Neural progenitor cell (in vitro differentiated cells): ENCODE results near the gene RPTOR. TPM values are rescaled to one million over a fixed set of nuclear protein-coding genes. Genes with fewer than 3 reads are reported as not detected.
A peak's percentile ranks its signal among the peaks of the same experiment; 100 is the strongest.

ENCODE experiments used
- DNase-seq: peaks from one replicate; pipeline ENCODE4 v3.0.0-alpha.2; 2016; ENCODE audit warnings: low spot score
- H2AFZ ChIP-seq: fragments of 200-600 bp; sonication (generic); replicated peaks from 2 replicates; pipeline ENCODE4 v1.6.1; 2016; ENCODE audit warnings: antibody characterized with exemption
- H3F3A ChIP-seq: fragments of 200-600 bp; sonication (generic); 2 replicates; pipeline ENCODE4 v1.6.1; 2016; ENCODE audit warnings: antibody characterized with exemption, low read depth
- H3K27ac ChIP-seq: fragments of 200-600 bp; sonication (generic); 2 replicates; pipeline ENCODE4 v1.5.1; 2016; ENCODE audit warnings: mild to moderate bottlenecking
- H3K27me3 ChIP-seq: fragments of 200-600 bp; sonication (generic); 2 replicates; pipeline ENCODE4 v1.6.1; 2016; ENCODE audit warnings: mild to moderate bottlenecking, moderate library complexity
- H3K36me3 ChIP-seq: fragments of 200-600 bp; sonication (generic); 2 replicates; pipeline ENCODE4 v1.5.1; 2016
- H3K4me1 ChIP-seq: fragments of 200-600 bp; sonication (generic); 2 replicates; pipeline ENCODE4 v1.6.1; 2016; ENCODE audit warnings: mixed run types
- H3K4me2 ChIP-seq: fragments of 200-600 bp; sonication (generic); 2 replicates; pipeline ENCODE4 v1.6.1; 2016
- H3K4me3 ChIP-seq: fragments of 200-600 bp; sonication (generic); 2 replicates; pipeline ENCODE4 v1.5.1; 2016
- H3K79me2 ChIP-seq: fragments of 200-600 bp; sonication (generic); 2 replicates; pipeline ENCODE4 v1.6.1; 2016; ENCODE audit warnings: low read depth
- H3K9ac ChIP-seq: fragments of 200-600 bp; sonication (generic); 2 replicates; pipeline ENCODE4 v1.6.1; 2016
- H3K9me3 ChIP-seq: fragments of 200-600 bp; sonication (generic); 2 replicates; pipeline ENCODE4 v1.5.1; 2016; ENCODE audit warnings: low read depth
- H4K20me1 ChIP-seq: fragments of 200-600 bp; sonication (generic); 2 replicates; pipeline ENCODE4 v1.6.1; 2016; ENCODE audit warnings: low read depth
- H3K27ac Mint-ChIP-seq: 3 replicates; pipeline ENCODE4 v1.8.0; 2021; ENCODE audit warnings: mixed read lengths
- H3K27me3 Mint-ChIP-seq: 2 replicates; pipeline ENCODE4 v1.8.0; 2022; ENCODE audit warnings: low read depth, mild to moderate bottlenecking, inconsistent platforms, moderate library complexity, mixed read lengths; ENCODE audit not compliant: insufficient read depth
- H3K36me3 Mint-ChIP-seq: 3 replicates; pipeline ENCODE4 v1.8.0; 2021; ENCODE audit warnings: mixed read lengths
- H3K4me1 Mint-ChIP-seq: 3 replicates; pipeline ENCODE4 v1.8.0; 2021; ENCODE audit warnings: mixed read lengths
- H3K4me3 Mint-ChIP-seq: 3 replicates; pipeline ENCODE4 v1.8.0; 2021; ENCODE audit warnings: mild to moderate bottlenecking, moderate library complexity, mixed read lengths
- H3K9me3 Mint-ChIP-seq: 3 replicates; pipeline ENCODE4 v1.8.0; 2020; ENCODE audit warnings: mixed read lengths
- EZH2 ChIP-seq: fragments of 200-600 bp; sonication (generic); IDR thresholded peaks from 2 replicates; pipeline ENCODE4 v1.6.1; 2017; ENCODE audit warnings: antibody characterized with exemption, mild to moderate bottlenecking, moderate library complexity
- EZH2phosphoT487 ChIP-seq: fragments of 200-600 bp; sonication (generic); IDR thresholded peaks from 2 replicates; pipeline ENCODE4 v1.6.1; 2017; ENCODE audit warnings: antibody characterized with exemption
- total RNA-seq: library from RNA; depleted of rRNA; stranded (reverse); fragments of >200 nt; gene quantifications from 2 replicates; pipeline ENCODE4 v1.2.3, GENCODE V29; 2015; ENCODE audit warnings: low replicate concordance
- TF ChIP-seq, protein P1 (sequence below): fragments of 200-600 bp; sonication (generic); IDR thresholded peaks from 2 replicates; pipeline ENCODE4 v1.5.1; 2017; ENCODE audit warnings: antibody characterized with exemption, mild to moderate bottlenecking

The RPTOR gene
- total RNA-seq, 1 donor from 2014 or later: 7.4 TPM

DNA sequence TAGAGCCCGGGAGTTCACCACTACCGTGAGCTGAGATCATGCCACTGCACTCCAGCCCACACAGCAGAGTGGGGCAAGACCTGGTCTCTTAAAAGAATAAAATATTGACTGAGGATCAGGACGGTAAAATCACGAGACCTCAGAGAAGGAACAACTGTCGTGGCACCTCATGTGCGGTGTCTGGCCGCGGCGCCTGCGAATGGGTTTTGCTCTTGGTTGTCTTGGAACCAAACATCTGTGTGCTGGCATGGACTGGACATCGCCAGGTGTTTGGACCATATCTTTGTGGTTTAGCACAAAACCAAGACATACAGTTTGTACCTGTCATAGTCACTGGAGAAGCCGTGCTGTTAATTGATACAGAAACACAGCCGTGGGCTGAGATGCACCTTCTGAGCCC is 234.1 kb downstream of the RPTOR start:
- TF ChIP-seq EZH2 (no peak), EZH2phosphoT487 (no peak)
- TF ChIP-seq, protein P1, sequence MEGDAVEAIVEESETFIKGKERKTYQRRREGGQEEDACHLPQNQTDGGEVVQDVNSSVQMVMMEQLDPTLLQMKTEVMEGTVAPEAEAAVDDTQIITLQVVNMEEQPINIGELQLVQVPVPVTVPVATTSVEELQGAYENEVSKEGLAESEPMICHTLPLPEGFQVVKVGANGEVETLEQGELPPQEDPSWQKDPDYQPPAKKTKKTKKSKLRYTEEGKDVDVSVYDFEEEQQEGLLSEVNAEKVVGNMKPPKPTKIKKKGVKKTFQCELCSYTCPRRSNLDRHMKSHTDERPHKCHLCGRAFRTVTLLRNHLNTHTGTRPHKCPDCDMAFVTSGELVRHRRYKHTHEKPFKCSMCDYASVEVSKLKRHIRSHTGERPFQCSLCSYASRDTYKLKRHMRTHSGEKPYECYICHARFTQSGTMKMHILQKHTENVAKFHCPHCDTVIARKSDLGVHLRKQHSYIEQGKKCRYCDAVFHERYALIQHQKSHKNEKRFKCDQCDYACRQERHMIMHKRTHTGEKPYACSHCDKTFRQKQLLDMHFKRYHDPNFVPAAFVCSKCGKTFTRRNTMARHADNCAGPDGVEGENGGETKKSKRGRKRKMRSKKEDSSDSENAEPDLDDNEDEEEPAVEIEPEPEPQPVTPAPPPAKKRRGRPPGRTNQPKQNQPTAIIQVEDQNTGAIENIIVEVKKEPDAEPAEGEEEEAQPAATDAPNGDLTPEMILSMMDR: no peak
- Histone ChIP-seq H3K27me3 (no peaks in the 10 kb centered on the region), H3K4me3 (no peak overlapping the region), H2AFZ (no peak overlapping the region), H3K27ac (no peak overlapping the region), H3K79me2 (no peaks in the 10 kb centered on the region), H3K9ac (no peak overlapping the region), H3K4me1 (peaks cover 50% of the 10 kb centered on the region), H3K4me2 (no peak overlapping the region), H3F3A (peaks cover under 1% of the 10 kb centered on the region), H3K9me3 (no peaks in the 10 kb centered on the region), H4K20me1 (peaks cover 16% of the 10 kb centered on the region), H3K36me3 (no peaks in the 10 kb centered on the region)
- DNase-seq: no peak
- H3K4me3 Mint-ChIP-seq: no peak overlapping the region
- no peaks in the 10 kb centered on the region for H3K9me3 Mint-ChIP-seq
- peaks cover 14% of the 10 kb centered on the region for H3K36me3 Mint-ChIP-seq
- no peak overlapping the region for H3K27ac Mint-ChIP-seq
- H3K27me3 Mint-ChIP-seq: no peaks in the 10 kb centered on the region
- peaks cover 48% of the 10 kb centered on the region for H3K4me1 Mint-ChIP-seq

- Mint-ChIP-seq H3K9me3 (no peaks in the 10 kb centered on the region), H3K4me3 (no peak overlapping the region), H3K36me3 (peaks cover 14% of the 10 kb centered on the region), H3K27ac (no peak overlapping the region), H3K4me1 (peaks cover 47% of the 10 kb centered on the region), H3K27me3 (no peaks in the 10 kb centered on the region)
- Histone ChIP-seq H3K79me2 (no peaks in the 10 kb centered on the region), H3K27me3 (no peaks in the 10 kb centered on the region), H4K20me1 (peaks cover 15% of the 10 kb centered on the region), H3F3A (no peaks in the 10 kb centered on the region), H3K4me3 (no peak overlapping the region), H3K9me3 (no peaks in the 10 kb centered on the region), H3K4me1 (peaks cover 48% of the 10 kb centered on the region), H3K4me2 (no peak overlapping the region), H2AFZ (no peak overlapping the region), H3K27ac (no peak overlapping the region), H3K9ac (no peak overlapping the region), H3K36me3 (no peaks in the 10 kb centered on the region)
- TF ChIP-seq EZH2 (no peak), EZH2phosphoT487 (no peak)
- TF ChIP-seq, protein P1: no peak
- no peak for DNase-seq
Measured at GRCh38 chr17:80779336-80779735, 234.7 kb downstream of the RPTOR start.

DNA sequence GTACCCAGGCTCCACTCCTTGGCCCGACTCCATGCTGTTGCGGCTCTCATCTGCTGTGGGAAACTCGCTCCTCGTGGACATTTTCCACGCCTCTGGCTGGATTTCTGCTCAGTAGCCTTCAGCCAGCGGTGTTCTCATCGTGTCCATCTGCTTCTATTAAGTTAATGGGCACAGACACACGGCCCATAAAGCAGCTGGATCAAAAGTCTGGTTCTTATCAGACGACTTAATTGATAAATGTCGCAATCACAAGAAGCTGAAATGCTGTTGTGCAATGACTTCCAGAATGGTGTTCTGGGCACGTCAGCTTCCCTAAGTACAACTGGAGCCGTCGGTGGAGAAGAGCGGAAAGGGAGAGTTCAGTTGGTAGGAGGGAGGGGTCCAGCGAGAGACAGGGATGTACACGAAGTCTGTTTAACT is 235.3 kb downstream of the RPTOR start:
- peak overlapping the region; percentile 5 for H3K4me2 ChIP-seq
- no peak overlapping the region for H3K9ac ChIP-seq

More for the DNA sequence above, 235.3 kb downstream of the RPTOR start:
- H3K79me2 ChIP-seq: no peaks in the 10 kb centered on the region
- no peaks in the 10 kb centered on the region for H3K36me3 ChIP-seq
- Mint-ChIP-seq H3K4me3 (no peak overlapping the region), H3K4me1 (peaks cover 42% of the 10 kb centered on the region), H3K27ac (peak overlapping the region; percentile 44), H3K9me3 (no peaks in the 10 kb centered on the region), H3K27me3 (no peaks in the 10 kb centered on the region), H3K36me3 (peaks cover 14% of the 10 kb centered on the region)
- no peak overlapping the region for H3K27ac ChIP-seq
- H2AFZ ChIP-seq: no peak overlapping the region
- H4K20me1 ChIP-seq: peaks cover 13% of the 10 kb centered on the region
- no peaks in the 10 kb centered on the region for H3K27me3 ChIP-seq
- H3F3A ChIP-seq: no peaks in the 10 kb centered on the region
- H3K4me1 ChIP-seq: peaks cover 45% of the 10 kb centered on the region
- TF ChIP-seq, protein P1: no peak
- TF ChIP-seq EZH2 (no peak), EZH2phosphoT487 (no peak)
- H3K4me3 ChIP-seq: no peak overlapping the region
- no peak for DNase-seq
- H3K9me3 ChIP-seq: no peaks in the 10 kb centered on the region
